Stomach smooth muscle (tissue), 2 donors: ENCODE results near the gene PGM2.
A peak's percentile ranks its signal among the peaks of the same experiment; 100 is the strongest.

Experiments used
- H3K27ac ChIP-seq: one replicate; pipeline ENCODE4 v1.7.0; 2013; ENCODE audit warnings: mild to moderate bottlenecking, low read length, inconsistent platforms
- H3K27me3 ChIP-seq, 2 donors: one replicate each; pipeline ENCODE4 v1.7.0; 2013; ENCODE audit warnings: low read length in 2 of 2; ENCODE audit not compliant: insufficient read depth in 2 of 2, control insufficient read depth in 1 of 2
- H3K36me3 ChIP-seq, 2 donors: one replicate each; pipeline ENCODE4 v1.7.0; 2013; ENCODE audit warnings: low read length in 2 of 2; ENCODE audit not compliant: control insufficient read depth in 2 of 2, insufficient read depth in 2 of 2
- H3K4me1 ChIP-seq: one replicate; pipeline ENCODE4 v1.7.0; 2013; ENCODE audit warnings: low read length; ENCODE audit not compliant: control insufficient read depth, insufficient read depth
- H3K4me3 ChIP-seq, 2 donors: one replicate each; pipeline ENCODE4 v1.7.0; 2013; ENCODE audit warnings: low read length in 2 of 2
- H3K9ac ChIP-seq, 2 donors: one replicate each; pipeline ENCODE4 v1.7.0; 2013; ENCODE audit warnings: low read length in 2 of 2, mild to moderate bottlenecking in 1 of 2
- H3K9me3 ChIP-seq, 2 donors: one replicate each; pipeline ENCODE4 v1.7.0; 2013; ENCODE audit warnings: low read length in 2 of 2; ENCODE audit not compliant: control insufficient read depth in 2 of 2
- donor health status: healthy.
- donor health status: Pancreatic carcinoma.

PGM2 gene

DNA sequence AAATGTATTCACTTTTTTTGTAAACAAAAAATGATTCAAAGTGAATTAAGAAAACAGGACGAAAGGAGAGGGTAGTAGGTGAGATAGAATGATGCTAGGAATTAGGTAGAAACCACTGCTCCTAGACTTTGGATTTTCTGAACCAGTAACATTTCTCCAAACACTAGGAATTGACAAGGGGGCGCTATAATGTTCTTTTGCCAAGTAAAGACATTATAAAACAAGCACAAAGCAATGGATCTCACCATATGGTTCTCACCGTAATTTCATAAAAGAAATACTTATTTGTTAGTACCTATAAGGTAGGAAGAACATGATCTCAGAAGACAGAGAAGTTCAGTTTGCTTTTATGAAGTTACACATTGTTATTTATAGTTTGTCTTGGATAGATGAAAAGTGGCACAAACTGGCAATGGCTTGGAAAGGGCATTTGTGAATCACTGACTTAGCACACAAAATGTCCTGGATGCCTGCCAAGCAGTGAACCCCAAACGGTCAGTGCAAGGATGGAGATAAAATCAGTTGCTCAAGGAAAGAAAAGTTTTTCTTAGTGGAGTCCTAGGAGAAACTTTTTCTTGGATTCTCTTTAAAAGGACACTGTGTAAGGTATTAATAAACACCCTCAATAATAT, 56.3 kb downstream of the PGM2 start:
- Histone ChIP-seq H3K9ac (no peak overlapping the region), H3K27me3 (no peaks in the 10 kb centered on the region), H3K4me3 (no peak overlapping the region), H3K4me1 (peaks cover 26% of the 10 kb centered on the region), H3K36me3 (no peaks in the 10 kb centered on the region), H3K27ac (no peak overlapping the region), H3K9me3 (no peaks in the 10 kb centered on the region)

DNA sequence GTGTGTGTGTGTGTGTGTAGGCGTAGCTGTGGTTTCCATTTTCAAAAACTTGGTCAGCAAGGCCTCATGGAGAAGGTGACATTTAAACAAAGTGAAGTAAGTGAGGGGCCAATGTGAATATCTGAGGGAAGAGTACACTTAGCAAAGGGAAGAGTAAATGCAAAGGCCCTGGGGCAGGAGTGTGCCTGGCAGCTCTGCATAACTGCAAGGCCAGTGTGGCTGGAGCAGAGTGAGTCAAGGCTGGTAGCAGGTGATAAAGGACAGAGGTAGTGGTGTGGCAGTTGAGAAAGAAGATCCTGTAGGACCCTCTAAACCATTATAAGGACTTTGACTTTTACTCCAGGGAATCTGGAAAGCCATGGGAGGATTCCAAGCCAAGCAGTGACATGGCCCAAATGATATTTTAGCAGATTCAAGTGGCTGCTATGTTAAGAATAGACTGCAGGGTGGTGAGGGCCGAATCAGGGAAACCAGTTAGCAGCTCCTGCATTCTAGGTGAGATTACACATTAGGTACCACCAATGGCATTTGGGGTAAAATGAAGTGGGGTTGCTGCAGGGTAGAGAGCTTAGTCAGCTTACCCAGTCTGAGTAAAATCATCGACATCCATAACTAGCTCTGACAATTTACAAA, 58.5 kb downstream of the PGM2 start:
- peak overlapping the region in 1 of 2 donors; percentile 44 for H3K4me3 ChIP-seq
- H3K27ac ChIP-seq = peak overlapping the region; percentile 99
- H3K9ac ChIP-seq = peak overlapping the region; percentile 66 to 67
- peaks cover 41% of the 10 kb centered on the region for H3K4me1 ChIP-seq
- H3K27me3 ChIP-seq = no peaks in the 10 kb centered on the region
- no peaks in the 10 kb centered on the region for H3K9me3 ChIP-seq
- no peaks in the 10 kb centered on the region for H3K36me3 ChIP-seq

DNA sequence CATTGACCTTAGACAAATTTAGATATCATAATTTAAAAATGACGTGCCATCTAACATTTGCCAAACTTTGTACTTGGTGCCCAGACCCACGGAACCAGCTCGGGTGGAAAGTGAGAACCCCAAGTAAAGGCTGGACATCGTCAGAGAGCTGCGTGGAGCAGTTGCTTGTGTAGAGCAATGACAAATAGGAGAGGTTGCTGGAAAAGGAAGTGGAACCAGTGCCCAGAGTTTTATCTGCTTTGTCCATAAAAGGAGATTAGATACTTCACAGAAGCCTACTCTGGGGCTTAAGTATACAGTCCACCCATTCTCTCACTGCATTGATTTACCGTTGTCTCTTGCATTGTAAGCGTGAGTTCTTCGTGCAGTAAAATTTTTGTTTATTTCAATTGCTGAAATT, 59.0 kb downstream of the PGM2 start:
- Histone ChIP-seq H3K9ac (peak overlapping the region; percentile 68 to 69), H3K9me3 (no peaks in the 10 kb centered on the region), H3K36me3 (no peaks in the 10 kb centered on the region), H3K27me3 (no peaks in the 10 kb centered on the region), H3K4me3 (peak overlapping the region in 1 of 2 donors; percentile 44), H3K4me1 (peaks cover 46% of the 10 kb centered on the region), H3K27ac (peak overlapping the region; percentile 99)

DNA sequence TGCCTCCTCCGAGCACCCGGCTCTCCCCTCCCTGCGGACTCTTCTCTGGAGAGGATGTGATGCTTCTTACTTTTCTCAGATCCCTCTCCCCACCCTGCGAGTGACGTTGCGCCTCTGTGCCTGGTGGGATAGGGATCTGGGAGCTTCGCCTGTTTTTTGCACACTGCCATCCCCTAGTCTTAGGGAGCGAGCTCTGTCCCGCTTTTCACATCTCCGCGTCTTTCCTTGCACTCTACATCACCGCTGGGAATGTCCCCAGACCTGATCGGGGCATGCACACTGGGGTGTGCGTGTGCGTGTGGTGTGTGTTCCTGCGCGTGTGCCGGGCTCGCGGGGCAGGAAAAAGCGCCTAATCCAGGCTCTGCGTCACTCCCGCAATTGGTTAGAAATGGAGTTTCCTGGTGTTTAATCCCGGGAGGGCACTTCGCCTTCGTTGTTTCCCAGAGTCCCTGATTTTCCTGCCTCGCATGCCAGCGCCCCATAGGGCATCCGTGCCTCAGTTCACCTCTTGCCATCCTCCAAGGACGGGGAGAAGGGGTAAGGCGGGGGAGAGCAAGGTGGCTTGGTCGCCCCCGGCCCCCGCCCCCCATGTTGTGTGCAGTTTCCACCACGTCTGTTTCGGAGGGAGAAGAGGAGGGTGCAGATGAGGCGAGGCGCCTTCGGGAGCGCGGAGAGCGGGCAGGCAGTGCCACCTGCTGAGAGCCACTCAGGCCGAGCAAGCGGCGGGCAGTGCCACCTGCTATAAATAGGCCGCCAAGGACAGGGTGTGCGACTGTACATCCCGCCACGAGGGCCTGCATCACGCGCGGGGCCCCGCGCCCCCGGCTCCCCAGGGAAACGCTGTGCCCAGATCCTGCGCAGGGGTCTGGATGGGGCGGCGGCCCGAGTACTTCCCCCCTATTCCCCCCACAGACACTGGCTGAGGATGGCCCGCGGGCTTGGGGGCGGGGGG, 63.6 kb downstream of the PGM2 start:
- H3K27me3 ChIP-seq = no peaks in the 10 kb centered on the region
- H3K4me3 ChIP-seq = peak overlapping the region; percentile 83 to 88
- H3K9ac ChIP-seq = peak overlapping the region; percentile 86 to 95
- H3K36me3 ChIP-seq = no peaks in the 10 kb centered on the region
- H3K4me1 ChIP-seq = peaks cover 48% of the 10 kb centered on the region
- H3K9me3 ChIP-seq = no peaks in the 10 kb centered on the region
- peak overlapping the region; percentile 99 for H3K27ac ChIP-seq

DNA sequence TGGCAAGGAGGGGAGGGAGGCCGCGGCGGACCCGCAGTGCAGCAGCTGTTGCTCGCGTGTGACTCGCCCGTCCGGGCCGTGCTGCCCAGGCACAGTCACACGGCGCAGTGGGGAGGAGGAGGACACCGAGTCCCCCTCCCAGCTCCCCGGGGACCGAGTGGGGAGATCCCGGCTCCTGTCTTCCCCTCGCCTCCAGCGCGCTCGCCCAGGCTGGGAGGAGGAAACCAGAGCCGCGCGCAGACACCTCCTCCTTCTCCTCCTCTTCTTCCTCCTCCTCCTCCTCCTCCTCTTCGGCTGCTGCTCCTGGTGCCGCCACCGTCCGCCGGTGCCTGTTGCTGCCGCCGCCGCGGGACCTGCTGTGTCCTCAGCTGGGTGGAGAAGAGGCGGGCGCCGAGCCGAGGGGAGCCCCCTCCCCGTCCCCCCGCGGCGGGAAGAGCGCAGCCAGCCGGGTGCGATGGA, 64.3 kb downstream of the PGM2 start, which contains the start of gene TBC1D1:
Gene TBC1D1, plus strand, starts transcription at position 284 of the 459 bp plus-strand sequence. CDS start 11,012 bp downstream, outside the sequence.
- no peaks in the 10 kb centered on the region for H3K9me3 ChIP-seq
- no peaks in the 10 kb centered on the region for H3K36me3 ChIP-seq
- peak within 1 kb of the TSS; percentile 83 to 88 for H3K4me3 ChIP-seq
- H3K9ac ChIP-seq = peak within 1 kb of the TSS; percentile 86 to 95
- H3K4me1 ChIP-seq = peaks cover 48% of the 10 kb centered on the region
- no peaks in the 10 kb centered on the region for H3K27me3 ChIP-seq
- peak within 1 kb of the TSS; percentile 99 for H3K27ac ChIP-seq

DNA sequence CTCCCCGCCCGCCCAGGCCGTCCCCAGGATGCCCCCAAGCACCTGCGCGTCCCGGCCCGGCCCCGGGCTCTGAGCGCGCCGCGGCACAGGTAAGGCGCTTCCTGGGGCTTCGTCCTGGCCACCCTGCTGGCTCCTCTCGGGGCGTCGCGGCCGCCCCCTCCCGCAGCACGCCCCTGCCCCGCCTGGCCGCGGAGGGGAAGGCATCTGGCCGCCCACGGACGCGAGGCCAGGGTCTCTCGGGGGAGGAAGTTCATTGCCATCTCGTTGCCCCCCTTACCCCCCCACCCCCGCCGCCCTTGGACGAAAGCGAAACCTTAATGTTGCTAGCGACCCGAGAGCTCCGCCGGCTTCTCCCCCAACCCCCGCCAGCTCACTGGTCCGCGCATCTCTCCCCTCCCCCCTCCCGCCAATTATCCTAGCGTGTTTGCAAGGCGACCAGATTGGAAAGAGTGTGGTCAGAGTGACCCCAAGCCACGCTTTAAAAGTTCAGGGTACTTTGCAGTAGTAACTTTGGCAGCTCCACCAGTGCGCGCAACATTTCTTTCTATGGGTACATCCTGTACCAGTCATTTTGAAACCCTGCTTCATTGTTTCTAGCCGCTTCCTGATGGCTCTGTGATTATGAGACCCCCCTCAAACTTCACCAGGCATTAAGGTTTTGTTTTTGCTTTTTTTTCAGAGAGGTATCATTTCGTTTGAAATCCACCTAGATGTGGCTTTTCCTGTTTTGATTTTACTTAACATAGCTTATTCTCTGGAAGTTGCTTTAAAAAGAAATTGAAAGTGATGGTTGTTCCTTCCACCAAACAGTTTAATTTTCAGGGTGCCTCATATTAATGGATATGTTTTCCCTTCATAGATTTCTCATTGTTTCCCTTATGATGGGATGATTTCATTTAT, 65.0 kb downstream of the PGM2 start:
- Histone ChIP-seq H3K9ac (peak overlapping the region; percentile 82 to 86), H3K27me3 (no peaks in the 10 kb centered on the region), H3K9me3 (no peaks in the 10 kb centered on the region), H3K4me1 (peaks cover 47% of the 10 kb centered on the region), H3K4me3 (peak overlapping the region; percentile 83 to 88), H3K27ac (peak overlapping the region; percentile 99), H3K36me3 (no peaks in the 10 kb centered on the region)

DNA sequence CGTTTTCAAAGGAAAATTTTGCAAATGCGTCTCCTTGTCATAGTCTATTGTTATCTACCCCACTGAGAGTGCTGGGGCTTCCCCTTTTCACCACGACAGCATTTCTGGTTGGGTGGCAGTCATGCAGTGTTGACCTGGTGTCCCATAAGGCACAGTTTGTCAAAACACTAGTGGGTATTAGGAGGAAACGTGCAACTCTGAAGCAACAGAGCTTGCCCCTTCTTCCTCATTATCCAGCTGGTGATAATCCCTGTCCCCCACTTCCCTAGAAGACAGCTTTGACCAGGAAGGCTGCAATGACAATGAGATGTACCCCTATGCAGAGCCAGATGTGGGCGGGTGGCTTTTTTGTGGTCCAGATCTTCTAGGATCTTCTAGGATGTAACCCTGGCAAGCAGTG, 66.2 kb downstream of the PGM2 start:
- peaks cover 40% of the 10 kb centered on the region for H3K4me1 ChIP-seq
- no peaks in the 10 kb centered on the region for H3K36me3 ChIP-seq
- H3K27ac ChIP-seq = peak overlapping the region; percentile 99
- no peaks in the 10 kb centered on the region for H3K9me3 ChIP-seq
- peak overlapping the region; percentile 36 to 86 for H3K9ac ChIP-seq
- peak overlapping the region; percentile 49 to 83 for H3K4me3 ChIP-seq
- H3K27me3 ChIP-seq = no peaks in the 10 kb centered on the region

DNA sequence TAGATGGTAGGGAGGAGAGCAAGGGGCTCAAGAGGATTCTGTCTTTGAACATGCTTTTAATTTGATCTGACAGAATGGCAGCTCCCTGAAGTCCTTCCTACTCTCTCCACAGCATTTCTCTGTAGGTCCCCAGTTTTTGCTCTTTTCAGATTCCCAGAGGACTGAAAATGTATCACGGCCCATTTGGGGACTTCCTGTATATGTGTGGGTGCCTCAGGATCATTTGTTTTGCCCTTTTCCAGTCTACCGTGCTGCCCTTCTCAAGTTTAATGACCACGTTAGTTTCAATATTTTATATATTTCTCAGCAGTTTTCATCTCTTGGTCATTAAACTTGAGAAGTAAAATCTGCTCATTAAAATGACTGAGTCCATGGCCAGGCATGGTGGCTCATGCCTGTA, 66.7 kb downstream of the PGM2 start:
- peak overlapping the region; percentile 99 for H3K27ac ChIP-seq
- H3K4me3 ChIP-seq = peak overlapping the region; percentile 49 to 83
- H3K27me3 ChIP-seq = no peaks in the 10 kb centered on the region
- no peaks in the 10 kb centered on the region for H3K9me3 ChIP-seq
- peaks cover 35% of the 10 kb centered on the region for H3K4me1 ChIP-seq
- no peaks in the 10 kb centered on the region for H3K36me3 ChIP-seq
- H3K9ac ChIP-seq = no peak overlapping the region

DNA sequence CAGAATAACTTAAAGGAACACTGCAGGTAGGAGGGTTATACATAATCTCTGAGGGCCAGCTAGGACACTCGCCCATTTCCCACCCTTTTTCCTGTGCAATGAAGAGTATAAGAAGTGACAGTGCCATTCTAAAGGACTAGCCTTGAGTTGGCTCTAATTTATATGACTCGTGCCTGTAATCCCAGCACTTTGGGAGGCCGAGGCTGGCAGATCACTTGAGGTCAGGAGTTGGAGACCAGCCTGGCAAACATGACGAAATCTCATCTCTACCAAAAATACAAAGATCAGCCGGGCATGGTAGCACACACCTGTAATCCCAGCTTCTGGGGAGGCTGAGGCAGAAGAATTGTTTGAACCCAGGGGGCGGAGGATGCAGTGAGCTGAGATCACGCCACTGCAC, 68.8 kb downstream of the PGM2 start:
- H3K9ac ChIP-seq = no peak overlapping the region
- no peak overlapping the region for H3K27ac ChIP-seq
- peaks cover 19% of the 10 kb centered on the region for H3K4me1 ChIP-seq
- no peaks in the 10 kb centered on the region for H3K36me3 ChIP-seq
- H3K27me3 ChIP-seq = no peaks in the 10 kb centered on the region
- H3K4me3 ChIP-seq = no peak overlapping the region
- no peaks in the 10 kb centered on the region for H3K9me3 ChIP-seq
